Bronchial epithelial cell (primary cell): ENCODE data around the gene RAMP3. TPM values are rescaled to one million over a fixed set of nuclear protein-coding genes. Genes with fewer than 3 reads are reported as not detected.
"Not testable (repeated sequence)": the region's sequence is repeated elsewhere in the genome, so short reads cannot be mapped to it uniquely, and the experiment has no call there.

Source experiments
- DNase-seq: peaks from one replicate; pipeline ENCODE4 v3.0.0-alpha.2; 2010; ENCODE audit warnings: low read depth
- FAIRE-seq: peaks from 2 replicates; lab custom pipeline; 2011; peaks lifted over from hg19 to GRCh38; lab: Jason Lieb, UNC
- H3K27me3 ChIP-seq: 2 replicates; pipeline ENCODE4 v1.5.1; 2011; ENCODE audit warnings: low read length; ENCODE audit not compliant: control insufficient read depth, insufficient read depth
- H3K36me3 ChIP-seq: 2 replicates; pipeline ENCODE4 v1.5.1; 2011; ENCODE audit warnings: low read length; ENCODE audit not compliant: control insufficient read depth, insufficient read depth
- H3K4me3 ChIP-seq: 2 replicates; pipeline ENCODE4 v1.5.1; 2011; ENCODE audit warnings: mild to moderate bottlenecking, low read depth, low read length, control low read depth
- total RNA-seq: library from RNA; depleted of rRNA; stranded (reverse); fragments of >200 nt; gene quantifications from 2 replicates; pipeline ENCODE4 v1.2.1, GENCODE V29; 2014
- TF ChIP-seq, protein P1 (sequence below): IDR thresholded peaks from 2 replicates; pipeline ENCODE4 v1.5.1; 2011; ENCODE audit warnings: mild to moderate bottlenecking, moderate library complexity, low read length, control low read depth, inconsistent platforms; ENCODE audit not compliant: insufficient read depth, severe bottlenecking

Gene RAMP3
- total RNA-seq, 1 donor from 2014 or later, result not detected

DNA sequence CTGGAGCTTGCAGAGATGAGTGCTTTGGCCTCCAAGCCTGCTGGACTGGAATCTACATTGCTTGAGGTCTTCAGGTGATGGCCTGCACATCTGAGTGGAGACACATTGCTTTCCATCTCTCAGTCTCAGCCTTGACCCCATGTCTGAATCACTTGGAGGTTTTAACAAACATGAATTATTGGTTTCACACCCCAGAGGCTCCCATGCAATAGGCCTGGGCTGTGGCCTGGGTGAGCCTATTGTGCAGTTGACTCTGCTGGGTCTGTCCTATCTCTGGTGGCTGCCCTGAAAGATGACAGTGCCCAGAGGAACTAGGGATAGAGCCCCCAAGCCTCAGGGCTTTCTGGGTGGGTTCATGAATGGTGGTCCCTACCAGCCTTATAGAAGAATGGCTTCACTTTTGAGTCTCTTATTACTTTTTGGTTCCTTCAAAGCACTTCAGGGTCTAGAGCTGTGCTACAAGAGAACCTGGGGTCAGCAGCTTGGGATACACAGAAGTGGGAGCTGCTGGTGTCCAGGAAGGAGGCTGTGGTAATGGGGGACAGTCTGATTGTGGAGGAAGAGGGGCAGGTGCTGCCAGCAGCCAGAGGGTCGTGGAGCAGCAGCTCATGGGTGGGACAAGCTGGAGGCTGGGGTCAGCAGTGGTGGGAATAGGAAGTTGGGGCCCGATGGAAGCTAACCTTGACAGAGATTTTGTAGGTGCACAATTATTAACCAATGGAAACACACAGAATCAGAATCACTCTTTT lies 5.5 kb downstream of the RAMP3 start:
- DNase-seq (no peak), FAIRE-seq (no peak)
- Histone ChIP-seq H3K27me3 (no peaks in the 10 kb centered on the region), H3K36me3 (no peaks in the 10 kb centered on the region), H3K4me3 (no peak overlapping the region)
- TF ChIP-seq, protein P1, sequence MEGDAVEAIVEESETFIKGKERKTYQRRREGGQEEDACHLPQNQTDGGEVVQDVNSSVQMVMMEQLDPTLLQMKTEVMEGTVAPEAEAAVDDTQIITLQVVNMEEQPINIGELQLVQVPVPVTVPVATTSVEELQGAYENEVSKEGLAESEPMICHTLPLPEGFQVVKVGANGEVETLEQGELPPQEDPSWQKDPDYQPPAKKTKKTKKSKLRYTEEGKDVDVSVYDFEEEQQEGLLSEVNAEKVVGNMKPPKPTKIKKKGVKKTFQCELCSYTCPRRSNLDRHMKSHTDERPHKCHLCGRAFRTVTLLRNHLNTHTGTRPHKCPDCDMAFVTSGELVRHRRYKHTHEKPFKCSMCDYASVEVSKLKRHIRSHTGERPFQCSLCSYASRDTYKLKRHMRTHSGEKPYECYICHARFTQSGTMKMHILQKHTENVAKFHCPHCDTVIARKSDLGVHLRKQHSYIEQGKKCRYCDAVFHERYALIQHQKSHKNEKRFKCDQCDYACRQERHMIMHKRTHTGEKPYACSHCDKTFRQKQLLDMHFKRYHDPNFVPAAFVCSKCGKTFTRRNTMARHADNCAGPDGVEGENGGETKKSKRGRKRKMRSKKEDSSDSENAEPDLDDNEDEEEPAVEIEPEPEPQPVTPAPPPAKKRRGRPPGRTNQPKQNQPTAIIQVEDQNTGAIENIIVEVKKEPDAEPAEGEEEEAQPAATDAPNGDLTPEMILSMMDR, result no peak

DNA sequence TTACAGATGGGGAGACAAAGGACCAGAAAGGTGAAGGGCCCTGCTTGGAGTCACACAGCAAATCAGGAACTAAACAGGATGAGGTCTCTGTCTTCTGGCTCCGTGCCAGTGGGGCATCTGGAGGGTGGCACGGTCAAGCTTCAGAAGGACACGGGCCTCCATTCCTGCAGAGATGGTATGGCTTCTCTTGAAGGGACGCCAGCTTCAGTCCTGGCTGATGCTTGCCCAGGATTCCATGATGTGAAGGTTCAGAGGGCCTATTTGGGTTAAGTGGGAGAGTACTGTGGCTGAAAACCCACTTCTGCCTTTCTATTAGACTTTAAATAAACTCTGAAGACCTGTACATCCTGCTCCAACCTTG lies 6.1 kb downstream of the RAMP3 start:
- Histone ChIP-seq H3K27me3 (no peaks in the 10 kb centered on the region), H3K36me3 (no peaks in the 10 kb centered on the region), H3K4me3 (no peak overlapping the region)
- TF ChIP-seq, protein P1, result no peak
- no peak for DNase-seq
- FAIRE-seq, result no peak

DNA sequence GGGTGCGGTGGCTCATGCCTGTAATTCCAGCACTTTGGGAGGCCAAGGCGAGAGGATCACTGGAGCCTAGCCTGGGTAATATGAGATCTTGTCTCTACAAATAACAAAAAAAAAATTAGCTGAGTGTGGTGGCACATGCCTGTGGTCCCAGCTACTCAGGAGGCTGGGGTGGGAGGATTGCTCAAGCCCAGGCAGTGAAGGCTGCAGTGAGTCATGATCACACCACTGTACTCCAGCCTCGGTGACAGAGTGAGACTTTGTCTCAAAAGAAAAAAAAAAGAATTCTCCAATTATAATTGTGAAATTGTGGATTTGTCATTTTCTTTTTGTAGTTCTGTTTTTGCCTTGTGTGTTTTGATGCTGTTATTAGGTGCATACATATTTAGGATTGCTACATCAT lies 6.7 kb downstream of the RAMP3 start:
- not testable (repeated sequence) for H3K27me3 ChIP-seq, H3K4me3 ChIP-seq, FAIRE-seq, DNase-seq, H3K36me3 ChIP-seq

DNA sequence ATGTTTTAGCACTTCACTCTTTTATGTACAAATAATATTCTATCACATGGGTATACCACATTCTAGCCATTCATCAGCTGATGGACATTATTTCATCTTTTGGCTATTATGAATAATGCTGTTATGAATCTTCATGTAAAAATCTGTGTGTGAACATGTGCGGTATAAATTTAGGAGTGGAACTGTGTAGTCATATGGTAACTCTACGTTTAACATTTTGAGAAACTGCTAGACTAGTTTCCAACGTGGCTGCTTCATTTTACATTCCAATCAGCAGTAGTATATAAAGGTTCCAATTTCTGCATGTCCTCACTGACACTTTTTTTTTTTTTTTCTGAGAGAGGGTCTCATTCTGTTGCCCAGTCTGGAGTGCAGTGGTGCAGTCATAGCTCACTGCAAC lies 8.3 kb downstream of the RAMP3 start:
- no peaks in the 10 kb centered on the region for H3K27me3 ChIP-seq
- no peaks in the 10 kb centered on the region for H3K36me3 ChIP-seq
- TF ChIP-seq, protein P1, result no peak
- no peak overlapping the region for H3K4me3 ChIP-seq
- no peak for FAIRE-seq
- DNase-seq, result no peak

DNA sequence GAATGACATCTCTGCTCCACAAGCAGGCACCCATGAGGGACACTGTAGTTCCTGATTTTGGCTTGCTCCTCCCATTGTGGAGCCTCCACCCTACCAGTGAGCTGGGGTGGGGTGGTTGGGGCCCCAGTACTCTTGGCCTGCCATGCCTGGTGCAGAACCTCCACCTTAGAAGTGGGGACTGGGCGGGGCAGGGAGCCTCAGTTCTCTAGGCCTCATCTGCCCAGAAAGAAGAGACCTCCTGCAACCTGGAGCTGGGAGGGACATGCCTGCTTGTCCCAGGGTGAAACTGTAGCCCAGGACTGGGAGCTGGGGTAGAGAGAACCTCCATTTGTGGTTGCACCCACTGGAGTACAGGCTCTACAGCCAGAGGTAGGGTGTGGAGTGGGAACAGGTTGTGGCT lies 14.4 kb downstream of the RAMP3 start:
- no peaks in the 10 kb centered on the region for H3K36me3 ChIP-seq
- H3K27me3 ChIP-seq, result no peaks in the 10 kb centered on the region
- FAIRE-seq (no peak), DNase-seq (no peak)
- H3K4me3 ChIP-seq, result no peak overlapping the region
- TF ChIP-seq, protein P1, result no peak

DNA sequence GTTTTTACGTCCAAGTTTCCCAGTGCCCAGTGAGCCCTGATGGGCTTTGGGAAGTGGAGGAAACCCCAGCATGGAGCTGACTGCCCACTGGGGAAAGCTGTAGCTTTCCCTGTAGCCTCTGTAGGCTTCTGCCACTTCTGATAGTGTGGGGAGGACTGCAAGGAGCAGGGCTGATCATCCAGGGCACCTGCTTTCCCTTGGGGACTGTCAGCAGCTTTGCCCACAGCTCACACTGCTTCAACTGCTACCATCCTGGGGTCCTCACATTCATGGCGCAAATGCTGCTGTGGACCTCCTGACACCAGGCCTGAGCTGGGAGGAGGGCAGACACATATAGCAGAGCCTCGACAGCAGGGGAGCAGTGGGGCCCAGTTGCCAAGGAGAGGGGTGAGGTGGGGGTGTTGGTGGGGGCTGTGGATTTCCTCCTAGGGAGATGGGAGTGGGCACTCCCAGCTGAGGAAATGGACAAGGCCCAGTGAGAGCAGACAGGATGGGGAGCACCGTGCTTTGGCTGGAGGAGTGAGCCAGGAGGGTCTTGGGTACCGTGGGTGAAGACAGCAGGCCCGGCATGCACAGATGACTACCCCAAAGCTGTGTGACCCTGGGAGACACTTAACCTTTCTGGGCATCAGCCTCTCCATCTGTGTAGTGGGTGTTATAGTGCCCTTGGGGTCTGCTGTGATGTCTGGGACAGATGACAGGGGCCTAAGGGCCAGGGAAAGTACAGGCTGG lies 16.2 kb downstream of the RAMP3 start:
- no peak for FAIRE-seq
- no peaks in the 10 kb centered on the region for H3K27me3 ChIP-seq
- no peak overlapping the region for H3K4me3 ChIP-seq
- DNase-seq, result no peak
- no peaks in the 10 kb centered on the region for H3K36me3 ChIP-seq
- TF ChIP-seq, protein P1, result no peak
